Activated naive CD8-positive, alpha-beta T cell treated with anti-CD3 and anti-CD28 coated beads for 36 hours (primary cell): ENCODE results near the gene TMEM219. TPM values are rescaled to one million over a fixed set of nuclear protein-coding genes. Genes with fewer than 3 reads are reported as not detected.
A peak's percentile ranks its signal among the peaks of the same experiment; 100 is the strongest.

Experiments
- DNase-seq: peaks from one replicate; pipeline ENCODE4 v3.0.0; 2021
- H3K27ac Mint-ChIP-seq: one replicate; pipeline ENCODE4 v1.8.0; 2022; ENCODE audit warnings: mild to moderate bottlenecking, moderate library complexity, mixed read lengths
- H3K27me3 Mint-ChIP-seq: one replicate; pipeline ENCODE4 v1.8.0; 2022; ENCODE audit warnings: mild to moderate bottlenecking, mixed read lengths
- H3K36me3 Mint-ChIP-seq: one replicate; pipeline ENCODE4 v1.8.0; 2021; ENCODE audit warnings: mild to moderate bottlenecking, mixed read lengths
- H3K4me1 Mint-ChIP-seq: one replicate; pipeline ENCODE4 v1.8.0; 2021; ENCODE audit warnings: mixed read lengths
- H3K4me3 Mint-ChIP-seq: one replicate; pipeline ENCODE4 v1.8.0; 2022; ENCODE audit warnings: mild to moderate bottlenecking, moderate library complexity, mixed read lengths
- H3K9me3 Mint-ChIP-seq: one replicate; pipeline ENCODE4 v1.8.0; 2022; ENCODE audit warnings: mixed read lengths
- total RNA-seq, 2 experiments: library from RNA; stranded (reverse); gene quantifications; one replicate each; pipeline ENCODE4 v1.2.3, GENCODE V29; 2021

TMEM219 gene
- total RNA-seq, 2 experiments from 2014 or later = 29.3 TPM

- H3K27ac Mint-ChIP-seq = no peak overlapping the region
Measured at GRCh38 chr16:29984764-29985147, 22.9 kb downstream of the TMEM219 start.

GRCh38 chr16:29985271-29985811 lies 23.5 kb downstream of the TMEM219 start:
- Mint-ChIP-seq H3K36me3 (peaks cover 8% of the 10 kb centered on the region), H3K27me3 (no peaks in the 10 kb centered on the region), H3K9me3 (no peaks in the 10 kb centered on the region), H3K27ac (no peak overlapping the region), H3K4me1 (no peaks in the 10 kb centered on the region), H3K4me3 (no peak overlapping the region)
- DNase-seq = no peak

More at GRCh38 chr16:29984764-29985147, 22.9 kb downstream of the TMEM219 start:
- Mint-ChIP-seq H3K27me3 (no peaks in the 10 kb centered on the region), H3K4me3 (no peak overlapping the region), H3K4me1 (no peaks in the 10 kb centered on the region), H3K36me3 (peaks cover 8% of the 10 kb centered on the region), H3K9me3 (no peaks in the 10 kb centered on the region)
- DNase-seq = no peak

GRCh38 chr16:29986231-29986630 lies 24.4 kb downstream of the TMEM219 start:
- no peaks in the 10 kb centered on the region for H3K4me1 Mint-ChIP-seq
- H3K9me3 Mint-ChIP-seq = no peaks in the 10 kb centered on the region
- DNase-seq = no peak
- H3K27me3 Mint-ChIP-seq = no peaks in the 10 kb centered on the region
- peaks cover 8% of the 10 kb centered on the region for H3K36me3 Mint-ChIP-seq
- no peak overlapping the region for H3K4me3 Mint-ChIP-seq
- no peak overlapping the region for H3K27ac Mint-ChIP-seq

DNA sequence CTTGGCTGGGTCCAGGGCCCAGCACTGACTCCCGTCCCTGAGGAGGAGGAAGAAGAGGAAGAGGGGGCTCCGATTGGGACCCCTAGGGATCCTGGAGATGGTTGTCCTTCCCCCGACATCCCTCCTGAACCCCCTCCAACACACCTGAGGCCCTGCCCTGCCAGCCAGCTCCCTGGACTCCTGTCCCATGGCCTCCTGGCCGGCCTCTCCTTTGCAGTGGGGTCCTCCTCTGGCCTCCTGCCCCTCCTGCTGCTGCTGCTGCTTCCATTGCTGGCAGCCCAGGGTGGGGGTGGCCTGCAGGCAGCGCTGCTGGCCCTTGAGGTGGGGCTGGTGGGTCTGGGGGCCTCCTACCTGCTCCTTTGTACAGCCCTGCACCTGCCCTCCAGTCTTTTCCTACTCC lies 25.1 kb downstream of the TMEM219 start:
- H3K4me1 Mint-ChIP-seq = no peaks in the 10 kb centered on the region
- H3K36me3 Mint-ChIP-seq = peaks cover 8% of the 10 kb centered on the region
- DNase-seq = no peak
- no peak overlapping the region for H3K4me3 Mint-ChIP-seq
- no peaks in the 10 kb centered on the region for H3K27me3 Mint-ChIP-seq
- no peak overlapping the region for H3K27ac Mint-ChIP-seq
- no peaks in the 10 kb centered on the region for H3K9me3 Mint-ChIP-seq

DNA sequence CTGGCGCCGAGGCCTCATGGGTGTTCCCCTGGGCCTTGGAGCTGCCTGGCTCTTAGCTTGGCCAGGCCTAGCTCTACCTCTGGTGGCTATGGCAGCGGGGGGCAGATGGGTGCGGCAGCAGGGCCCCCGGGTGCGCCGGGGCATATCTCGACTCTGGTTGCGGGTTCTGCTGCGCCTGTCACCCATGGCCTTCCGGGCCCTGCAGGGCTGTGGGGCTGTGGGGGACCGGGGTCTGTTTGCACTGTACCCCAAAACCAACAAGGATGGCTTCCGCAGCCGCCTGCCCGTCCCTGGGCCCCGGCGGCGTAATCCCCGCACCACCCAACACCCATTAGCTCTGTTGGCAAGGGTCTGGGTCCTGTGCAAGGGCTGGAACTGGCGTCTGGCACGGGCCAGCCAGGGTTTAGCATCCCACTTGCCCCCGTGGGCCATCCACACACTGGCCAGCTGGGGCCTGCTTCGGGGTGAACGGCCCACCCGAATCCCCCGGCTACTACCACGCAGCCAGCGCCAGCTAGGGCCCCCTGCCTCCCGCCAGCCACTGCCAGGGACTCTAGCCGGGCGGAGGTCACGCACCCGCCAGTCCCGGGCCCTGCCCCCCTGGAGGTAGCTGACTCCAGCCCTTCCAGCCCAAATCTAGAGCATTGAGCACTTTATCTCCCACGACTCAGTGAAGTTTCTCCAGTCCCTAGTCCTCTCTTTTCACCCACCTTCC lies 25.6 kb downstream of the TMEM219 start:
- Mint-ChIP-seq H3K27ac (no peak overlapping the region), H3K4me1 (no peaks in the 10 kb centered on the region), H3K9me3 (no peaks in the 10 kb centered on the region), H3K36me3 (peaks cover 8% of the 10 kb centered on the region), H3K4me3 (no peak overlapping the region), H3K27me3 (no peaks in the 10 kb centered on the region)
- DNase-seq = no peak

DNA sequence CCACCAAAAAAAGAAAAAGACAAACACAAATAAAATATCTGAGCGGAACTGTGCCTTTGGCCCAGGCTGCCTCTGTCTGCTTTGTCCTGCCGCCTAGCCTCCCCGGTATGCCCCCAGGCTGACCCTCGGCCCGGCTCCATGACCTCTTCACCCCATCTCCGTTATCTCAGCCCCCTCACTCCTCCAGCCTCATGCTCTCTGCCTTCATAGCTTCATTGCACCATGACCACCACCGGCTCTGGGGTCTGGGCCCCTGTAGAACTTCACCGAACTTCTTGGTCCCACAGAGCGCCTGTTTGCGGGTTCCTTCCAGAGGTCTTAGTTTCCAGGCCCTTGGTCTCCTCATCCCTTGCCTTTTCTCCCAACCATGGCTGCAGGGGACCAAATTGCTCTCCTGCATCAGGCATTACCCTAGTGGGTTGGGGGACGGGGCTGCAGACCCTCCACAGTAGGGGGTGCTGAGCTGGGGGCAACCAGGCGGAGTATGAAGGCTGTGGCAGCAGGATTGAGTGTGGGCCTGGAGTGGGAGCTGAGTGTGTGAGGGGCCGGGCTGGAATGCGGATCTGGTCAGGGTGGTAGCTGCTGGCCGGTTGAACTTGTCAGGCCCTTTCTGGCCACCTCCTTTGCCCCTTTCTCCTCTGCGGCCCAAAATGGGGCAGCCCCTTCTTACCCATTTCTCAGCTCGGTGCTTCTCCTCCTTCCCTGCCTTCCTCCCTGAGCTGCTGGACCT lies 26.6 kb downstream of the TMEM219 start:
- no peak for DNase-seq
- no peaks in the 10 kb centered on the region for H3K4me1 Mint-ChIP-seq
- H3K36me3 Mint-ChIP-seq = peaks cover 8% of the 10 kb centered on the region
- no peaks in the 10 kb centered on the region for H3K9me3 Mint-ChIP-seq
- H3K4me3 Mint-ChIP-seq = no peak overlapping the region
- no peak overlapping the region for H3K27ac Mint-ChIP-seq
- no peaks in the 10 kb centered on the region for H3K27me3 Mint-ChIP-seq

- Mint-ChIP-seq H3K27ac (no peak overlapping the region), H3K36me3 (peaks cover 10% of the 10 kb centered on the region), H3K9me3 (no peaks in the 10 kb centered on the region), H3K4me3 (no peak overlapping the region), H3K4me1 (peaks cover 4% of the 10 kb centered on the region), H3K27me3 (no peaks in the 10 kb centered on the region)
- no peak for DNase-seq
Measured at GRCh38 chr16:29989111-29989858, 27.4 kb downstream of the TMEM219 start.

- peaks cover 14% of the 10 kb centered on the region for H3K36me3 Mint-ChIP-seq
- no peak overlapping the region for H3K27ac Mint-ChIP-seq
- peaks cover 10% of the 10 kb centered on the region for H3K4me1 Mint-ChIP-seq
- H3K27me3 Mint-ChIP-seq = no peaks in the 10 kb centered on the region
- DNase-seq = no peak
- no peaks in the 10 kb centered on the region for H3K9me3 Mint-ChIP-seq
- no peak overlapping the region for H3K4me3 Mint-ChIP-seq
Measured at GRCh38 chr16:29990034-29990433, 28.2 kb downstream of the TMEM219 start.

GRCh38 chr16:29990883-29991570 lies 29.1 kb downstream of the TMEM219 start:
- DNase-seq = no peak
- no peak overlapping the region for H3K4me3 Mint-ChIP-seq
- H3K4me1 Mint-ChIP-seq = peaks cover 15% of the 10 kb centered on the region
- no peaks in the 10 kb centered on the region for H3K9me3 Mint-ChIP-seq
- H3K36me3 Mint-ChIP-seq = peaks cover 12% of the 10 kb centered on the region
- H3K27ac Mint-ChIP-seq = no peak overlapping the region
- H3K27me3 Mint-ChIP-seq = no peaks in the 10 kb centered on the region

DNA sequence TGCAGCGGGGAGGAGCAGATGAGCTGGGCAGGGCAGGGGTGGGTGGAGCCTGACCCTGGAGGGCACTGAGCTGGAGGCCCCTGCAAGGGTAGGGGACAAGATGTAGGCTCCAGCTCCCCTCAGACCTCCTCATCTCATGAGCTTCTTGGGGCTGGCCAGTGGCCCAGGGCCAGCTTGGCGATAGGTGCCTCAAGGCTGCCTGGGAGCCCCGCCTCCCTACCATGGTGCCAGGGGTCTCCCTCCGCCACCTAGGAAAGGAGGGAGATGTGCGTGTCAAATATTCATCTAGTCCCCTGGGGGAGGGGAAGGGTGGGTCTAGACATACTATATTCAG lies 29.7 kb downstream of the TMEM219 start:
- Mint-ChIP-seq H3K4me3 (no peak overlapping the region), H3K9me3 (no peaks in the 10 kb centered on the region), H3K27me3 (no peaks in the 10 kb centered on the region), H3K4me1 (peaks cover 15% of the 10 kb centered on the region), H3K36me3 (peaks cover 17% of the 10 kb centered on the region), H3K27ac (no peak overlapping the region)
- DNase-seq = no peak

- H3K9me3 Mint-ChIP-seq = no peaks in the 10 kb centered on the region
- peaks cover 20% of the 10 kb centered on the region for H3K36me3 Mint-ChIP-seq
- H3K4me1 Mint-ChIP-seq = peaks cover 20% of the 10 kb centered on the region
- no peak overlapping the region for H3K4me3 Mint-ChIP-seq
- H3K27me3 Mint-ChIP-seq = no peaks in the 10 kb centered on the region
- no peak for DNase-seq
- peak overlapping the region; percentile 74 for H3K27ac Mint-ChIP-seq
Measured at GRCh38 chr16:29992344-29992967, 30.6 kb downstream of the TMEM219 start.

GRCh38 chr16:29993191-29993902 lies 31.5 kb downstream of the TMEM219 start:
- Mint-ChIP-seq H3K27ac (no peak overlapping the region), H3K36me3 (peaks cover 27% of the 10 kb centered on the region)

DNA sequence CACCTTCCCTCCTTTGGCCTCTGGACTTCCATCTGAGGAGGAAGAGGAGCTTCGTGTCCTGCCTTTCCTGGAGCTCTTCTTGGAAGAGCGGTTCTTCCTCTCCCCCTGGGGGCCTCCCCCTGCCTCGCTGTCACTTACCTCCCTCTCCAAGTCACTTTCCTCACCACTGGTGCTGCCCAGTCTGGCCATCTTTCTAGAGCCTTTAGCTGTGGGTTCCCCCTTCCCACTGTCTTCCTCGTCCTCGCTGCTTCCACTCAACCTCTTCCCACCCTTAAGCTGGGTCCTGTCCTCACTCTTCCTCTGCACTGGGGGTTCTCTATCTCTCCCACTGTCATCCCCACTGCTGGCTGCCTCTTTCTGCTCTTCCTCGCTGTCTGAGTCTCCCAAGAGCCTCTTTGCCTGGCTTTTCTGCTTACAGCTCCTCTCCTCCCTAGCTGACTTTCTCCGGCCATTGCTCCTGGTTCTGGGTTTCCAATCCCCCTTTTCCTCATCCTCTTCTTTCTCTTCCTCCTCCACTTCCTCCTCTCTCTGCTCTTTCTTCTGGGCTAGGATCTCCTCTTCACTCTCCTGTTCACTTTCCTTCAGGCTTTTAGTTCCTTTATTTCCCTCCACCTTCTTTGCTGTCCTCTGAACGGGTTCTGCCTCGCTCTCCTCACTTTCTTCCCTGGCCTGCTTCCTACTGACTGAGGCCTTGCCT lies 32.2 kb downstream of the TMEM219 start:
- H3K4me1 Mint-ChIP-seq = peaks cover 27% of the 10 kb centered on the region
- H3K4me3 Mint-ChIP-seq = peak overlapping the region; percentile 99
- no peaks in the 10 kb centered on the region for H3K27me3 Mint-ChIP-seq
- H3K27ac Mint-ChIP-seq = peak overlapping the region; percentile 50
- H3K36me3 Mint-ChIP-seq = peaks cover 29% of the 10 kb centered on the region
- no peak for DNase-seq
- H3K9me3 Mint-ChIP-seq = no peaks in the 10 kb centered on the region

More at GRCh38 chr16:29993191-29993902, 31.5 kb downstream of the TMEM219 start:
- Mint-ChIP-seq H3K27me3 (no peaks in the 10 kb centered on the region), H3K9me3 (no peaks in the 10 kb centered on the region), H3K4me1 (peaks cover 26% of the 10 kb centered on the region), H3K4me3 (no peak overlapping the region)
- DNase-seq = no peak
